ENCODE results near the gene PCNA.
A peak's percentile ranks its signal among the peaks of the same experiment; 100 is the strongest.

Gene PCNA

DNA sequence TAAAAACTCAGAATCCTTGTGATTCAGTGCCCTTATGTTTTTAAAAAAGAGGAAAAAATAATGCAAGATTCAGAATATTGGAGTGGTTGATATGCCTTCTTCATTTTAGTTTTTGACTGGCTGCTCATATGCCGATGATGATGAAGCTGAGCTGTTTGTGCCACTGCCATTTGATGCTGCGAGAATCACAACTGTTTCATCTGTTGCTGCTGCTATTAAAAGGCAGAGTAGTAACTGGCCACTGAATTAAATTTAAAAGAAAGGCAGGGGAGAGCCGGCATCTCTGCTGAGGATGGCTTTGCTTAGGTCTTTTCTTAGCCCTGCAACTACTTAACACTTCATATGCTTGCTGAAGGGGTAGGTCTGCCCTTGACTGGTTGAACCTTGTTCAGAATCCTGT lies 40.2 kb upstream of the PCNA start:
- no peak overlapping the region for H3K27ac ChIP-seq
- TF ChIP-seq, protein P1, sequence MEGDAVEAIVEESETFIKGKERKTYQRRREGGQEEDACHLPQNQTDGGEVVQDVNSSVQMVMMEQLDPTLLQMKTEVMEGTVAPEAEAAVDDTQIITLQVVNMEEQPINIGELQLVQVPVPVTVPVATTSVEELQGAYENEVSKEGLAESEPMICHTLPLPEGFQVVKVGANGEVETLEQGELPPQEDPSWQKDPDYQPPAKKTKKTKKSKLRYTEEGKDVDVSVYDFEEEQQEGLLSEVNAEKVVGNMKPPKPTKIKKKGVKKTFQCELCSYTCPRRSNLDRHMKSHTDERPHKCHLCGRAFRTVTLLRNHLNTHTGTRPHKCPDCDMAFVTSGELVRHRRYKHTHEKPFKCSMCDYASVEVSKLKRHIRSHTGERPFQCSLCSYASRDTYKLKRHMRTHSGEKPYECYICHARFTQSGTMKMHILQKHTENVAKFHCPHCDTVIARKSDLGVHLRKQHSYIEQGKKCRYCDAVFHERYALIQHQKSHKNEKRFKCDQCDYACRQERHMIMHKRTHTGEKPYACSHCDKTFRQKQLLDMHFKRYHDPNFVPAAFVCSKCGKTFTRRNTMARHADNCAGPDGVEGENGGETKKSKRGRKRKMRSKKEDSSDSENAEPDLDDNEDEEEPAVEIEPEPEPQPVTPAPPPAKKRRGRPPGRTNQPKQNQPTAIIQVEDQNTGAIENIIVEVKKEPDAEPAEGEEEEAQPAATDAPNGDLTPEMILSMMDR (conservative IDR thresholded peaks at IDR 0.05; ENCODE audit: low read depth) = no peak
- ChIA-PET POLR2A (ENCODE audit: low non-redundant PET) (no interaction called here), CTCF (no interaction called here)
- DNase-seq (ENCODE audit: low spot score) = no peak

DNA sequence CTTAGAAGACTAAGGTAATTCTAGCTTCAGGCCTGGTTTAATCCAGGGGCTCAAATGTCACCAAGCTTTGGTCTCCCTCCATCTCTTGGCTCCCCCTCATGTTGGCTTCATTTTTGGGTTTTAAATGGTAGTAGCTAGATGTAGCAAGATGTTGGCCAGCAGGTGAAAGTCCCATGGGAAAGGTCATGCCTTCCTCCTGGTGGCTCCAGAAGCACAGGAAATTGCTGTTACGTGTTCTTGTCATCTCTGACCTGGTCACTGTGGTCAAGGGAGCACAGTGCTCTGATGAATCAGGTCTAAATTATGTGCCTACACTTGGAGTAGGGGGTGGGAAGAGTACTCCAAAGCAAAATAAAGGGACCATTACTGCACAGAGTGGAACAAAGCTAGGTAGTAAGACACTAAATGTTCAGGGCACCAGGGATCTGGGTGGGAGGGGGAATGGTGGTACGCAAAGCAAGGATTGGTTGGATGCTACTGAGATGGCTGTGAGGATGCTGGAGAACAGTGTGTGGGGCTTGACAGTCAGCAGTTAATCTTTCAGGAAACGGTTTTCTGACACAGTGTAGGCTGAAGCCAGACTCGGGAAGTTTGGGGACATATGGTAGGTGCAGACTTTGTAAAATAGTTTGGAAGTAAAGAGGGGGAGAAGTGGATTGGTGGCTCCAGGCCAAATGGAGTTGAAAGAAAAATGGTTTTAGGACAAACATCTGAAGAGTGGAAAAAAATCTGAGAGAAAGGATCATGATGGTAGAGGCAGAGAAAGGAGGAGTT lies 37.1 kb upstream of the PCNA start:
- TF ChIP-seq, protein P1 (conservative IDR thresholded peaks at IDR 0.05; ENCODE audit: low read depth) = no peak
- CTCF ChIA-PET = no interaction called here
- H3K27ac ChIP-seq = no peak overlapping the region
- POLR2A ChIA-PET (ENCODE audit: low non-redundant PET) = no interaction called here
- DNase-seq (ENCODE audit: low spot score) = no peak

DNA sequence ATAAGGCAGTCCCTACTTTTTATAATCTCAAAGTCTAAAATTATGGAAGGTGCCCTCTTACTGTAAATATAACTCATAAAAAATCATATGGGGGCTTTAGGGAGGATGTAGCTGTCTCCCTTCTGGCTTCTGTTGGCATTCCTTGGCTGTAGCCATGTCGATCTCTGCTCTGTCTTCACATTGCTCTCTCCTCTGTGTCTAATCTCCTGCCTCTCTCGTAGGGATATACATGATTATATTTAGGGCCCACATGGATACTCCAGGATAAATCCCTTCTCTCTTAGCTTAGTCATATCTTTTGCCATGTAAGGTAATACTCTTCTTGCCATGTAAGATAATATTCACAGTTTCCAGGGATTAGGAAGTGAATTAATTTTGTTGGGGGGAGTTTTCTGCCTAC lies 35.6 kb upstream of the PCNA start:
- TF ChIP-seq, protein P1 (conservative IDR thresholded peaks at IDR 0.05; ENCODE audit: low read depth) = no peak
- DNase-seq (ENCODE audit: low spot score) = no peak
- CTCF ChIA-PET = no interaction called here
- POLR2A ChIA-PET (ENCODE audit: low non-redundant PET) = no interaction called here
- no peak overlapping the region for H3K27ac ChIP-seq

DNA sequence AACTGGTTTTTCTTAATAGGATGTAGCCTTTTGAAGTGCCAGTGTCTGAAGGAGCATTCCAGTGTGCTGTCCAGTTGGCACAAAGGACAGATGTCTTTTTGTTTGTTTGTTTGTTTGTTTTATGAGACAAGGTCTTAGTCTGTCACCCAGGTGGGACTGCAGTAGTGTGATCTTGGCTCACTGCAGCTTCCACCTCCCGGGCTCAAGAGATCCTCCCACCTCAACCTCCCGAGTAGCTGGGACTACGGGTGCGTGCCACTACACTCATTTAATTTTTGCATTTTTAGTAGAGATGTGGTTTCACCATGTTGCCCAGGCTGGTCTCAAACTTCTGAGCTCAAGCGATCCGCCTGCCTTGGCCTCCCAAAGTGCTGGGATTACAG lies 34.8 kb upstream of the PCNA start:
- TF ChIP-seq, protein P1 (conservative IDR thresholded peaks at IDR 0.05; ENCODE audit: low read depth) = no peak
- CTCF ChIA-PET = no interaction called here
- POLR2A ChIA-PET (ENCODE audit: low non-redundant PET) = no interaction called here
- DNase-seq (ENCODE audit: low spot score) = no peak
- H3K27ac ChIP-seq = no peak overlapping the region

DNA sequence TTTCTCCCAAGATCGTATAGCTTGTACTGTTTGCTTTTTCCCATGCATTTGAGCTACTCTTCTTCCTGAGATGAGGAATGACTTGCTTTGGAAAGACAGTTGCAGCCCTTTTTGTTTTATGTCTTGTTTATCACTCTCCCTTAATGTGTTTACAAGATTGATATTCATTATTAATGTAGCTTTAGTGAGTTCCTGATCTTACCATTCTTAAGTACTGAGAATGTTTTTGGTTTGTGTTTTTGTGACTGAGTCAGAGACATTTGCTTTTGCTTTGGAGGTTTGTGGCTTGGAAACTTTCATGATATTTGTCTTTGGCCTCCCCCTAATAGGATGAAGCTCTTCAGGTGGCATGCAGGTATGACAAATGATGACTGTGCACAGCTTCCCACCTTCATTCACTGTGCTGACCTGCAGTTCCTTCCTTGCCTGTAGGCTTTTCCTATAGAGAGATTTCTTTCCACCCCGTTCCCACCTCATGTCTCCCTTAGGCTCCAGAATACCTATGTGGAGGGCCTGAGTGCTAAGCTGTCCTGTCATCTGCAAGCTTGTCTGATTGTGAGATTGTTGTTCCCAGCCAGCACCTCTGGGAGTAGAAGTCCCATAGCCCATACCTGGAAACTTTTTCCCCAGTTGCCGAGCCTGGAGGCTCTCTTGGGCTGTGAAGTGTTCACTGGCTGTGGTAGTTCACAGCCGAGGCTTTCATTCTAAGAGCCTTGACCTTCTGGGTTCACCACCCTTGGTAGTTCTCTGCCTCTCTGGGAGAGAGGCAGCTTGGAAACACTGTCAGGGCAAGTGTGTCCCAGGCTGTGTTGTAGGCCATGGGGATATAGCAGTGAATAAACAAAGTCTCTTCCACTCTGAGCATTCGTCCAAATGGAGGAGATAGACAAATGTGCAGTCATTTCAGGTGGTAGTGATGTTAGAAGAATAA lies 34.1 kb upstream of the PCNA start:
- peak; percentile 75 for DNase-seq (ENCODE audit: low spot score)
- POLR2A ChIA-PET (ENCODE audit: low non-redundant PET) = no interaction called here
- no peak overlapping the region for H3K27ac ChIP-seq
- TF ChIP-seq, protein P1 (conservative IDR thresholded peaks at IDR 0.05; ENCODE audit: low read depth) = no peak
- CTCF ChIA-PET = interaction anchor here (0.5 to 0.8 kb wide), 3 partner anchors 27 to 764 kb away, joined by 3 read pairs; partner anchors contain the start of gene CDS2

DNA sequence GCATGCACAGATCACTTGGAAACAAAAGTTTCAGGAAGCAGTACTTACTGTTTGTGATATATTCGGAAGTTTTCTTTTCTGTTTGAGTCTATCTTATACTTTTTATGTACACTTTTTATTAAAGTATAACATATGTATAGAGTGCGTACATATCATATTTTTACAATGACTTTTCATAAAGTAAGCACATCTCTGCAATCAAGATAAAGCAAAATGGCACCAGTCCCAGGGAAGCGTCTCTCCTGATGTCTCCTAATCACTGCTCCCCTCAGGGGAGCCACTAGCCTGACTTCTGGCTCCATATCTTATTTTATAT lies 33.4 kb upstream of the PCNA start:
- ChIA-PET POLR2A (ENCODE audit: low non-redundant PET) (no interaction called here), CTCF (interaction anchor here (0.8 kb wide), 1 partner anchor 26 kb away, joined by 3 read pairs; the partner anchor contains the start of gene CDS2)
- H3K27ac ChIP-seq = no peak overlapping the region

More for the DNA sequence above, 33.4 kb upstream of the PCNA start:
- TF ChIP-seq, protein P1 (conservative IDR thresholded peaks at IDR 0.05; ENCODE audit: low read depth) = no peak
- DNase-seq (ENCODE audit: low spot score) = no peak

All from RWPE1 (cell line).